ENCODE measurements around the gene SRRM2.

DNA sequence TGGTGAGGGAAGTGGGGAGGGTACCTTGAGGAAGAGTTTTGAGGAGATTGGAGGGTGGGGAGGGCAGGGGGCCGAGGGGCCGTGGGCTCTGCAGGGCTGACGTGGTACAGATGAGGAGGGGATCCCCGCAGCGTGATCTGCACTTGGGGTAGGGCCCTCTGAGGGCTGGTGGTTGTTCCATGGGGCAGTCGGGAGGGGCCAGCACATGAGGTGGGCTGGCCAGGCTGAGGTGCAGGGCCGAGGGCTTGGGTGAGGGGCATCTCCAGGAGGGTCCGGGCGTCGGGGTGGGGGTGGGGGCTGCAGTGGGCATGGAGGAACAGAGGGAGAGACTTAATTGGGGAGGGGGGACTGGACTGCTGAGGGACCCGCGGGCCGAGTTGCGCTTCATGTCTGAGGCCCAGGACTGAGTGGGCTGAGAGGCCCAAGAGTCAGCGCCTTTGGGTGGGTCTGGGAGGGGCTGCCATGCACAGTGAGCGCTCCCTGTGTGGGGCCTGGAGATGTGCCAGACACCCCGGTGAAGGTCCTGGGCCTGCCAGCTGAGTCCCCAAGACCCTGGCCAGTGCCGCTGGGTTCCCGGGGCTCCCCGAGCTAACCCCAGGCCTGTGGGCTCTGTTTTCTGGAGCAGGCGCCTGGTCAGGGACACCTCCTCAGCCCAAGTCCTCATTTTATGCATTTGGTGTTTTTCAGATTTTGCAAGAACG is 45.7 kb upstream of the SRRM2 start:
- TF ChIP-seq, protein P1, sequence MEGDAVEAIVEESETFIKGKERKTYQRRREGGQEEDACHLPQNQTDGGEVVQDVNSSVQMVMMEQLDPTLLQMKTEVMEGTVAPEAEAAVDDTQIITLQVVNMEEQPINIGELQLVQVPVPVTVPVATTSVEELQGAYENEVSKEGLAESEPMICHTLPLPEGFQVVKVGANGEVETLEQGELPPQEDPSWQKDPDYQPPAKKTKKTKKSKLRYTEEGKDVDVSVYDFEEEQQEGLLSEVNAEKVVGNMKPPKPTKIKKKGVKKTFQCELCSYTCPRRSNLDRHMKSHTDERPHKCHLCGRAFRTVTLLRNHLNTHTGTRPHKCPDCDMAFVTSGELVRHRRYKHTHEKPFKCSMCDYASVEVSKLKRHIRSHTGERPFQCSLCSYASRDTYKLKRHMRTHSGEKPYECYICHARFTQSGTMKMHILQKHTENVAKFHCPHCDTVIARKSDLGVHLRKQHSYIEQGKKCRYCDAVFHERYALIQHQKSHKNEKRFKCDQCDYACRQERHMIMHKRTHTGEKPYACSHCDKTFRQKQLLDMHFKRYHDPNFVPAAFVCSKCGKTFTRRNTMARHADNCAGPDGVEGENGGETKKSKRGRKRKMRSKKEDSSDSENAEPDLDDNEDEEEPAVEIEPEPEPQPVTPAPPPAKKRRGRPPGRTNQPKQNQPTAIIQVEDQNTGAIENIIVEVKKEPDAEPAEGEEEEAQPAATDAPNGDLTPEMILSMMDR (IDR thresholded peaks at IDR 0.05) = no peak
- no peak for TF ChIP-seq POLR2AphosphoS5 (IDR thresholded peaks at IDR 0.05)
- no peak for TF ChIP-seq POLR2A (IDR thresholded peaks at IDR 0.05)
- no peak for TF ChIP-seq EP300 (IDR thresholded peaks at IDR 0.05)
